HG03457 (cell line): Measurements from ENCODE around the gene TRIM8.

Source experiments
- ATAC-seq: cut with Tn5 transposase; IDR thresholded peaks from one replicate; pipeline ENCODE4 v1.9.1; 2021; ENCODE audit warnings: moderate number of reproducible peaks; ENCODE audit not compliant: unreplicated experiment

TRIM8 gene

DNA sequence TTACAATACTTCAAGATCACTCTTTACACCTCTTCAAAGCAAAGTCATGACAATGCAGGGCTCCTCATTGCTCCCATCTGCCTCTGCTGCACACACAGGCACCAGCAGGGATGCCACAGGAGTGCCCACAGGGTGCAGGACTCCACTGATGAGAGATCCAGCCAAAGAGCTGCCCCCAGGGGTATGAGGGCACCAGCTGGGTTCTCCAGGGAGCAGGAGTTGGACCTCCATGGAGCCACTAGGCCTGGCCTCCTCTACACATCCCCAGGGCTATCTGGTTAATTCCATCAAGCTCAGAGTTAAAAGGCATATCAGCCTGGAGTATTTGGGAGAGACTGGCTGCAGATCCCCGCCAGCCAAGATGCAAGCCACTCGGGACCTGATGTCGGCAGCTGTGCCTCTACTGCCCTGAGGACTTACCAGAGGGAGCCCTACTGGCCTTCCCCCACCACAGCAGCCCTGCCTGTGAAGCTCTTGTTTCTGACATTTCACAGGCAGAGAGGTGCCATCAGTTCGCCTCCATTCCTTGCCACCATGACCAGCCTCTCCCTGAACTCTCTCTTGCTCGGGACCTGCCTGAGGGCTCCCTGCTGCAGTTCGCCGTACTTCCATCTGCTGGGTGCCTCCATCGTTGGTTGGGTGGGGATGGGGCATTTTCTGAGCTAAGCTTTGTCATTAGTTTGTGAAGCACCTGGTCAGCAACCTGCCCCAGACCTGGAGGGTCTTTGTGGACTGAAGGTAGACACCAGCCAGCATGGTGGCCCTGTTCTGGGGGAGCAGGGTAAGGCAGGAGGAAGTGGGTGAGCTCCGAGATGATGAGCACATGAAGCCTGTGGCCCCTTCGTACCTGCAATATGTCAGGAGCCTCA, 12.5 kb upstream of the TRIM8 start:
- no peak for ATAC-seq

DNA sequence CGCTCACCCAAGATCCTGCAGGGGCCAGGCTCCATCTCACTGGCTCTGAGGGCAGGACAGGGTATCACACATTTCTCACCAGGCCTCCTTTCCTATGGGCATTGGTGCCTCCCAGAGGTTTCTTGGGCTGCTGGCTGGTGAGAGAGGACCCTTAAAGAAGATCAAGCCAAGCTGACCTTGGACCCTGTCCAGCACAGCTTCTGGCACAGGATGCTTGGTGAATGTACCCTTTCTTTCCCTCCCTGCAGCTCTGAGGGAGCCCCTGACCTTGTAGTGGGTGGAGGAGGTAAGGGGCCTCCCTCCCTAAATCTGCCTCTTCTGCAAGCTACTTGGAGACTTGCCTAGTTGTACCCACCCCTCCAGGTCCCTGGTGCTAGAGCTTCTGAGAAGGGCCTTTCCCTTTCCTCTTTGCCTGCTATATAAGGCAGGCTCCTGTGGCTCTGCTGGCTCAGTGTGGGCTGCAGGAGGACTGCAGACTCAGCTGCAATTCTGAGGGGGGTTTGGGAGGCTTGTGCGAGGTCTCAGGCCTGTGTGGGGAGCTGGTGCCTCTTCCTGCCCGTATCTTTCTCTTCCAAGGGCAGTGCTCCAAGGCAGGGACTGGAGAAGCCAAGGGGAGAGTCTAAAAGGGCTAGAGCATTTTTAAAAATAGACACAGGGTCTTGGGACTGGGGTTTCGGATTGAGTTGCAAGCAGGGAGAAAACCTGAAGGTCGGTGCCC, 11.7 kb upstream of the TRIM8 start:
- no peak for ATAC-seq

DNA sequence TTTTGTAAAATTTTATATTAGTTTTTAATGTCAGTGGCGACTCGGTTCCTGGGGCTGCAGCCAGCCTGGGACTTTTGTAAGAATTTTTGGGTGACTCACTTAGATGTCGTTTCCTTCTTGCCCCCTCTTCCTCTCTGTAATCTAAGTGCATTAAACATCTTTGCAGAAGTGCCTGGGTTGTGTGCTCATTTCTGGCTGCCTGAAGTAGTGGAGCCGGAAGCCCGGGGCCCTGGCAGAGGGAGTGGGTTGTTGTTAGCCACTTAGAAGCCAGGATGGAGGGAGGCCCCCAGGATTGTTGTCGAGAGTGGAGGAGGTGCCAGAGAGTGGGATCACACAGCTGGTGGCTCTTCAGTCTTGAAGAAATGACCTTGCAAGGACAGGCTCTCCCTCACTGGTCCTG, 11.0 kb upstream of the TRIM8 start:
- ATAC-seq, result no peak

DNA sequence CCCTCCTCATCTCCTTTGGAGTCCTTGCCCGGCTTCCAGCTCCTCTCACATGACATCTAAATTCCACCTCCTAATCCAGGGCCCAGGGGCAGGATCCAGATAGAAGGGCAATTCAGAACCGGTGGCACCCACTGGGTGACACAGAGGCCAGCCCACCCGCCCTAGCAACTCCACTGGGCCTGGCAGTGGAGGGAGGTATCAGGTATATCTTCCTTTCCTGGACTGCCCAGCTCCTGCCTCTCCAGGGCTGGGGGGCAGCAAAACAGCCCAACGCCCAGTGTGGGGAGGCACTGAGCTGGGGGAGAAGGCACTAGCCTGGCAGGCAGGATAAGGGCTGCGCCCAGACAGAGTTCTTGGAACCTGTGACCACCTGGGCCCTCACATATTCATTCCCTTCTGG, 10.4 kb upstream of the TRIM8 start:
- no peak for ATAC-seq

DNA sequence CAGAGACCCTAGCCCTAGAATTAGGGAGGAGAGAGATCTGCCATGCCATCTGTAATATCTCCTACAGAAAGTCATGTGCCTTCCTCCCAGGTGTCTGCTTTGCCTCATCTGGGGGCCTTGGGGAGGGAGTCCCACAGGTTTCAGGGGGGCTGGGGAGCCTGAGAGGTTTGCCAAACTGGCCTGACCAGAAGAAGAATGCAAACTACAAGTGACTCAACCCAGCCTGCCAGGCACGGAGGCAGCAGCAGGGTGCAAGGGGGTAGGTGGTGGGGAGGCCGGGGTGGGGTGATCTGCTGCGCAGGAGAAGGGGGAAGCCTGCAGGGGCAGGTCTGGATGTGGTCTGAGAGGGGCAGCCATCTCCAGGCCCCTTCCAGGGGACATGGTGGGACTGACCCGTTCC, 9.6 kb upstream of the TRIM8 start:
- no peak for ATAC-seq

DNA sequence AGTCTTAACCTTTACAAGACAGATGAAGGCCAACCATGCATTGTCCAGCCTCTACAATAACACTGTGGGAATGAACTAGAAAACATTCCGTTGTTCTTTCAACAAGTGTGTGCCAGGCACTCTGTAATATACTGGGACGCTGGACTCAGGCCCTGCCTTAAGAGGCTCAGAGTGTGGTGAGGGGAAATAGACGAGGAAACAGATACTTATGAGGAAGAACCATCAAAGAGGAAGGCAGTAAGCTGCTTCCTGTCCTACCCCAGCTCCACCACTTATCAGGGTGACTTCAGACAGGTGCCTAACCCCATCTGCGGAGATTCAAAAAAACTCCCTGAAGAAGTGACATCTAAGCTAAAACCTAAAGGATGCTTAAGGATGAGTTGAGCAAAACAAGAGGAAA, 8.9 kb upstream of the TRIM8 start:
- ATAC-seq, result no peak

DNA sequence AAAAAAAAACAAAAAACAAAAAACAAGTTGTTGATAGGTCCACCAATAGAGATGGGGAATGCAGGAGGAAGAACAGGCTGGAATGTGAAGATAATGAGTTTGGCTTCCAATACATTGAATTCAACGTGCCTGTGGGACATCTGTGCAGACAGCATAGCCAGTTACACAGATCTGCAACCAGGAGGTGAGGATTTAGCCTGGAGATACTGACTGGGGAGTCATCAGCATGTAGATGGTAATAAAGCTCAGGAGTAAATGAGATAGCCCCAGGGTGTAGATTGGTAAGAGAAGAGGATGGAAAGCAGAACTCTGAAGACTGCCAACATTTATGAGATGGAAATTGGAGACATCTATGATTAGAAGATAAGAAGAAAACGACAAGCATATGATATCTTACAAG, 4.7 kb upstream of the TRIM8 start:
- no peak for ATAC-seq

DNA sequence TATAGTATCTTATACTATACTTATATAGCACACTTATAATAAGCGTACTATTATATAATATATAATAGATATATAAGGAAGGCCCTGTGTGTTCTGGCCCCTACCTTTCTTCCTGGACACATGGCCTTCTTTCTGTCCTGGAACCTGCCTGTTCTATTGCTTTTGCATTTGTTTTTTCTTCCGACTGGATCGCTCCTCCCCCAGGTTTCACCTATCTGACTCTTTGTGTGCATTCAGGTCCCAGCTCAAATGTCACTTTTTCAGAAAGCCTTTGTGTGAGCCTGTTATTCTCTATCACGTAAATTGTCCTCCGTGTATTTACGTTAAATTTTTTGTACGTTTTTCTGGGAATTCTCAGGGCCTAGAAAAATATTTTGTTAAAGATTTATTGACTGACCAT, 2.9 kb upstream of the TRIM8 start:
- no peak for ATAC-seq

DNA sequence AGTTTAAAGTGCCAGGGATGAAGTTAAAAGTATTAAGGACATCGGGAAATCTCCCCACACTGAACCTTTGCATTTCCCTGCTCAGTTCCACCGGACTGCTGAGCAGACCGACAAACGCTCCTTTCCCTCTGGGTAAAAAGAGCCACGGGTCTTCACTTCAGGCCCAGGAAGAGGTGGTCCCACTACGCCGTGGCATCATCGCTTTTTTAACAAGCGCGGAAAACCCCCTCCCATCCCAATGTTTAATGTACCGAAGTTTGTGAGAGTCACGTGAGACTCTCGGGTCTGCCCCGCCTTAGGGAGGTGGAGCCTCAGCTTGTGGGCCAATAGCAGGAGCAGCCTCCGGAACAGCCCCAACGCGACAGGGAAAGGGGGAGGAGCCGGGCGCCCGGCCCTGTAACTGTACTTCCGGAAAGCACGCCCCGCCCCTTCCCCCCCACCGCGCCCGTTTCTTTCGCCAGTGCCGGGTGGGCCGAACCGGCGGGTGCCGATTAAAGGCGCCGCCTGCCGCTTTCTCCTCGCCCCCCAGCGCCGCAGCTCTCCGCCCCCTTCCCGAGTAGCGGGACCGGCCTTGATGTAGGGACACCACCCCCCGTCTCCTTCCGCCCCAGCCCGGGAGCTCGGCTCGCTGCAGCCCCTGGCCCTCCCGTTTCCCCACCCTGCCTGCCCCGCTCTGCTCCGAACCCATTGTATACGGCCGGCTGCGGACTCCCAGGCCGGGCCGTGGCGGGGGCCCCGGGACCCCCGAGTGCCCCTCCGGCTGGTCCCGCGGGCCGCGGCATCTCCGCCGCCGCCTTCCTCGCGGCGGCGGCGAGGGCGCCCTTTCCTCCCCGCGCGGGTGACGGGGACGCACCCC, 2.2 kb upstream of the TRIM8 start:
- peak; percentile 38 for ATAC-seq

DNA sequence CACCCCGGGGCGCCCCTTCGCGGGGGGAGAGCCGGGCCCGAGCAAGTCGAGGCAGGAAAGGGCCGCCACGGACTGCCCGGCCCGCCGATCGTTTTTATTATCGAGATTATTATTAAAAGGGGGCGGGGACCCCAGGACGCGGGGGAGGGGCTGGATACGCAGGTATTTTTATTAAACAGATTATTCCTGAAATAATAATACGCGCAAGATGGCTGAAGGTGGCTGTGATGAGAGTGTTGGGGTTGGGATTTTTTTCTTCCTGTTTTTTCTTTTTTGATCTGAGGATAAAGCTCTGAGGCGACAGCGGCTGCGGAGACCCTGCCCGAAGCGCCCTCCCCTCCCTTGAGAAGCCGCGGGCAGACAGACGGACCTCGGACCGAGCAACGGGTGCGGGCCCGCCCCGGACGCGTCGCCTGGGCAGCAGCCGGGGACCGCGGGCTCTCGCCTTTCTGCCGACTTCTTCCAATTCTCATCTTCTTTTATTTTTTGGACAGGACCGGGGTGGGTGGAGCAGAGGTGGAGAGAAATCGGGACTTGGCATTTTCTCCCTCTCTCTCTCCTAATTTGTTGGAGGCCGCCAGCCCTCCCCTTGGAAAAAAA, 1.4 kb upstream of the TRIM8 start:
- ATAC-seq, result no peak

DNA sequence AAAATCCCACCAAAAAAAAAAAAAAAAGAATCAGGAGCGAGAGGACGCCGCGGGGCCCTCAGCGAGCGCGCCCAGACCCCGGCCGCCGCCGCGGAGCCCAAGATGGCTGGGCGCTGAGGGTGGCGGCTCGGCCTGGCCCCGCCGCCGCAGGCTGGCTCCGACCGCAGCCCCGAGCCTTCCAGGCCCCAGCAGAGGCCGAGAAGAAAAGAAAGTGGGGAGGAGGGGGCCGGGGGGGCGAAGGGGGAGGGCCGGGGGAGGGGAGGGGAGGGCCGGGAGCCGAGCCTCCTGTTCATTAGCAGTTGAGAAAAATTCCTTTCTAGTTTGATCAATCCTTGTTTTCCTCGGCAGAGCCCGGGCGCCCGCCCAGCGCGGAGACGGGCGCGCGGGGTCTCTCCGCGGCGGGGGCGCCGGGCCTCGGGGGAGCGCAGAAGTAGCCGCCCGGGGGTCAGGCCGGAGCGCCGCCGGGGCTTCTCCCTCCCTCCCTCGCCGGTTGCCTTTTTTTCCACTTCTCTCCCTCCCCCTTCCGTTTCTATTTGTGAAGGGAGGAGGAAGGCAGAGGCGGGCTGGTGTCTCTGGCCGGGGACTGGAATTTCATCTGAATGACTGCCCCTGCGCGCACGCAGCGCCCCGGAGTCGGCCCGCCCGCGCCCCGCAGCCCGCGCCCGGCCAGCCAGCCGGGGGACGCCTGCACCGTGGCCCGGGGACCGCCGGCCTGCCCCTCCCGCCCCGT, 778 bp upstream of the TRIM8 start:
- no peak for ATAC-seq

DNA sequence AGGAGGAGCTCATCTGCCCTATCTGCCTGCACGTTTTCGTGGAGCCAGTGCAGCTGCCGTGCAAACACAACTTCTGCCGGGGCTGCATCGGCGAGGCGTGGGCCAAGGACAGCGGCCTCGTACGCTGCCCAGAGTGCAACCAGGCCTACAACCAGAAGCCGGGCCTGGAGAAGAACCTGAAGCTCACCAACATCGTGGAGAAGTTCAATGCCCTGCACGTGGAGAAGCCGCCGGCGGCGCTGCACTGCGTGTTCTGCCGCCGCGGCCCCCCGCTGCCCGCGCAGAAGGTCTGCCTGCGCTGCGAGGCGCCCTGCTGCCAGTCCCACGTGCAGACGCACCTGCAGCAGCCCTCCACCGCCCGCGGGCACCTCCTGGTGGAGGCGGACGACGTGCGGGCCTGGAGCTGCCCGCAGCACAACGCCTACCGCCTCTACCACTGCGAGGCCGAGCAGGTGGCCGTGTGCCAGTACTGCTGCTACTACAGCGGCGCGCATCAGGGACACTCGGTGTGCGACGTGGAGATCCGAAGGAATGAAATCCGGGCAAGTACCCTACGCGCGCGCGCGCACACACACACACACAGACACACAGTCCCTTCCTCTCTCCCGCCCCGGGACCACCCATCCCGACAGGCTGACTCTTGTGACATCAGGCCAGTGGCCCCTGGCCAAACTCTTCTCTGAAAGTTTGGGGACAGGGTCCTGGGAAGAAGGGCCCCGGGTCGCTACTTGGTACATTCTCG, 538 bp downstream of the TRIM8 start:
- ATAC-seq, result no peak

DNA sequence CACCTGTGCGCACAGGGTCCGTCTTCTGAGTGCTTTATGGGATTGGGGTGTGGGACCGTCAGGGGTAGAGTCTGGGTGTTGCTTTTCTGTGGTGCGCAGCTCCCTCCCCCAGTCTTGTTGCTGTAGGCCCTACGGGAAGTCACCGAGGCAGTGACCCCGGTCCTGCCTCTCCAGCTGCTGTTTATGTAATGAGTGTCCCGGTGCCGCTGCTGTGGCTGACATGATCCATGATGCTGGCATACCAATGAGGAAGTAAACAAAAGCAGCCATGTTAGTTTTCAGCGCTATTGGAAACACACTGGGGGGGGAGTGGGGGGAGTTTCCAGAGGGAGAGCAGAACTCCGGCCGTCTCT, 1.1 kb downstream of the TRIM8 start:
- no peak for ATAC-seq

DNA sequence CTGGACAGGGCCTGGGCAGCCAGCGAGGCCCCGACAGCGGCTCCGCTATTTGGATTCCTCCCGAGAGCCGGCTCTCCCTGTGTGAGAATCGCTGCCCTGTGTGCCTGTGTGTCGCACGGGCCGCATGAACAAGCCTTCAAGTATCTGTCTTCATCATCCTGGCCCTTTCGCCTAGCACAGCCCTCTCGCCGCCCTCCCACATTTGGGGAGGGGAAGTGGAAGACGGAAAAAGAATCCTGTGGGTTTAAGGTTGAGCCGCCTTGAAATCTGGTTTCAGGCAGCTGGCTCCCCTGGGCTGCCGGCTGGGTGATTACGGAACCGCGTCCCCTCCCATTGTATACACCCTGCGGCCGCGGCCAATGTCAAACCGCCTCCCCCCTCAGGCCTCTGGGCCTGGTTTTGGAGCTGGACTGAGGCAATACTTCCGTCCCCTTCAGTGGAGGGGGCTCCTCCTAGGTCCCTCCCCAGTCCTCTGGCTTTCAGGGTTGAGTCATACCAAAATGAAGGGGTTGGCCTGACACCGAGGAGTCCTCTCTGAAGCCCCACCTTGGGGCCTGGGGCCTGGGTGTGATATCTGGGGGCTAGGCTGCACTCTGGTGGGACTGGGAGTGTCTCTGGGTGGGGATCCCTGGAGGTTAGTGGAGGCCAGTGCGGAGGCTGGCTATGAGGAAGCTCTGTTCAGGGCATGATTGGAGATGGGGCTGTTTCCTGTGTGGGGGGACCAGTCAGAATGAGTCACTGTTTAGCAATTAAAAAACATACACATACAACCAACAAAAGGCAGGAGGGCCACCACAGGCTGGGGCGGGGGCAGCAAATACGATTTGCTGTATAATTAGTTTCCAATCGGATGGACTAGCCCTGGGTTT, 1.7 kb downstream of the TRIM8 start:
- peak; percentile 25 for ATAC-seq

DNA sequence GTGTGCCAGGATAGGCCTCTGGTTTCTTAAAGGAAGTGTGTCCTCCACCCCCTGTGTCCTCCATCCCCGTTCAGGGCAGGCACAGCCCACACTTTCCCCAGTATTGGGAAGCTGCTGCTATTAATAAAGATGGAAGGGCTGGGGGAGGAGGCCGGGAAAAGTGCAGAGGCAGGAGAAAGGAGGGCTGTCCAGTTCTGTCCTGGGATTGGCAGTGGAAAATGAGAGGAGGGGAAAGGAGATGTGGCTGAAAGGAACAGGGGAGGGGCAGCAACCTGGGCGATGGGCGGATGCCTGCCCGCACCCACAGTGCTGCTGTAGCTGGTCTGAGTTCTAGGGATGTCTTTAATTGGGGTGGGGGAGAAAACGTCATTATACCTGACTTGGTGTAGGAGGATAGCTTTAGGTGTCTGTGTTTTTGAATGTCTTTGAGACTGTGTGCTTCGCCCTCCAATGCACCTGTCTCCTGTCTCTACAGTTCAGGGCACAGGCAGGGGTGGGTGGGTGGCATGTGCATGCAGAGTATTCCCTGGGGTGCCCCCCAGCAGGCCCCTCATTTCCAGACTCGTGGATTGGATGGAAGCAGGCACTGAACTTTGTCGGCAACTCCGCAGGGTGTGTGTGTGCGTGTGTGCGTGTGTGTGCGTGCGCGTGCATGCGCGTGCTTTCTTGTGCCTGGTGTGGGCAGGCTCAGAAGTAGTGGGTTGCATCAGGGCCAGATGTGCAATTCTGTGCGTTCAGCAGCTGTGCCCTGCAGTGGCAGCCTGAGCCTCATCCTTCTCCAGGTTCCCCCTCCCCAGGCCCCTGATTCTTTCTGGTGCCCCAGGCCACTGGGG, 2.5 kb downstream of the TRIM8 start:
- ATAC-seq, result no peak

DNA sequence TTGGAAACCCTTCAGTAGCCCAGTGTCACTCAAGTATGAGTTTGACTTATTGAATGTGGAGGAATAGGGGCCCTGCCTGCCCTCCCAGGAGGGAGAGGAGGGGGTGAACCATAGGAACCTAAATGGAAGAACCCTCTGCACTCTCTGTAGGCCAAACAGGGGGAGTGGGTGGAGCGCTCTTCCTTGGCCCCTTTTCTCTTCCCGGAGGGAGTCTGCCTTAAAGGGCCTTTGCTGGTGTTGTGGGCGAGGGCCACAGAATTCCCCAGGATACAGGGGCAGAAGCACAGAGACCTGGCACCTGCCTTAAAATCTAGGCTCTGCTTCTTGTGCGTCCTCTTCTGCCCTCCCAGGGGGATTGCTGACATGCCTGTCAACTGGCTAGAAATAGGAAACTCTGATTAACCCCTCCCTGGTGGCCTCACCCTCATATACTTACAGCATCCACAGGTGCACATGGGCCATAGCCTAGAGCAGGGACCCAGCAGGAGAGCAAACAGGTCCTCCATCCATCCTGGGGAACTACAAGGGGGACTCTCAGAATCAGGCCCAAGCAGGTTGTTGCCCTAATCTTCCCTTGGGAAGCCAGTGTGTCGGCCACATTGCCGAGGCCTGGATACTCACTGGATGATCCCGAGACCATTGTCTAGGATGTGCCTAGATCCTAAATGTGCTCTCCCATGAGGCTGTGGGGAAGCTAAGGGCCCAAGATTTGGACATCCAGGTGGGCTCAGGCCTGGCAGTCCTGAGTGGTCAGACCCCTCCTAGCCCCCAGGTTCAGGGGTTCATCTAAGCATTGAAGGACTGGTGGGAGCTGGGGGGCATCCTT, 3.4 kb downstream of the TRIM8 start:
- no peak for ATAC-seq

DNA sequence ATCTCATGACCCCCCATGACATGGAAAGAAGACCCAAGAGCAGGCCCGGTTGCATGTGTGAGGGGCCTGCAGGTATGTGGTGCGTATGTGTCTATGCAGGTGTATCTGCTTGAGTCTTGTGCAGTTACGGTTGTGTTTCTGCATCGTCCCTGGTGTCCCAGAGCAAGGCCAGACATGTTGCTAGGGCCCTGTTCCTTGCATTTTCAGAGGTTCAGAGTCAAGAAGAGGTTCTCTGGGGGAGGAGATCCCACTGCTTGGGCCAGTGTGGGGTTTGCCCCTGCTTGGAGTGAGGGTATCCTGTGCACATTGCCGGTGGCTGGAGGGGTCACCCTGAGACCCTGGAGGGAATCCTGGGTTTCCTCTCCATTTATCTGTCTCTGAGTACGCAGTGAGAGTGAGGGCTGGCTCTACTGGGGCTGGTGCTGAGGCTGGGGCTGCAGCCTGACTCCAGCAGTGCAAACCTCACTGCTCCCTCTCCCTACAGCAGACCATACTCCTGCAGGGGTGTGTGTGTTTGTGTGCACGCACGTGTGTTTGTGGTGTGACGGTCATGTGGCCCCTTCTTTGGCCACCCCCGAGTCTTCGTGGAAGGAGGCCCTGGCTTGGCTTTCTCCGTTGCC, 4.1 kb downstream of the TRIM8 start:
- ATAC-seq, result no peak
